Neural cell (in vitro differentiated cells): ENCODE data around the gene RGS13. TPM values are rescaled to one million over a fixed set of nuclear protein-coding genes. Genes with fewer than 3 reads are reported as not detected.

ENCODE experiments used
- H2AFZ ChIP-seq: fragments of 200-600, 300-800 bp; sonication (generic), shearing (Covaris generic); 2 replicates; pipeline ENCODE4 v1.6.0; 2014; ENCODE audit warnings: low read depth, mild to moderate bottlenecking, antibody characterized with exemption, low read length, moderate library complexity
- H3F3A ChIP-seq: fragments of 200-600 bp; shearing (Covaris generic); 2 replicates; pipeline ENCODE4 v1.6.1; 2016; ENCODE audit warnings: mild to moderate bottlenecking, moderate library complexity, mixed read lengths, antibody characterized with exemption, low read length; ENCODE audit not compliant: insufficient read depth, poor library complexity, severe bottlenecking
- H3K27ac ChIP-seq: fragments of 200-600, 300-800 bp; sonication (generic), shearing (Covaris generic); 2 replicates; pipeline ENCODE4 v1.5.1; 2014; ENCODE audit warnings: mild to moderate bottlenecking, low read length, moderate library complexity
- H3K27me3 ChIP-seq: fragments of 300-800, 200-600 bp; sonication (generic), shearing (Covaris generic); 2 replicates; pipeline ENCODE4 v1.6.0; 2014; ENCODE audit warnings: mild to moderate bottlenecking, low read depth, low read length, moderate library complexity; ENCODE audit not compliant: insufficient read depth
- H3K36me3 ChIP-seq: fragments of 300-800, 200-600 bp; sonication (generic), shearing (Covaris generic); 2 replicates; pipeline ENCODE4 v1.5.1; 2014; ENCODE audit warnings: mild to moderate bottlenecking, antibody characterized with exemption, low read length, moderate library complexity; ENCODE audit not compliant: insufficient read depth
- H3K4me2 ChIP-seq: fragments of 300-800, 200-600 bp; sonication (generic), shearing (Covaris generic); 2 replicates; pipeline ENCODE4 v1.6.0; 2014; ENCODE audit warnings: mild to moderate bottlenecking, low read length
- H3K4me3 ChIP-seq: fragments of 300-800, 200-600 bp; sonication (generic), shearing (Covaris generic); 2 replicates; pipeline ENCODE4 v1.5.1; 2014; ENCODE audit warnings: mild to moderate bottlenecking, low read length, moderate library complexity
- H3K79me2 ChIP-seq: fragments of 200-600 bp; shearing (Covaris generic); replicated peaks from 2 replicates; pipeline ENCODE4 v1.6.0; 2014; ENCODE audit warnings: mild to moderate bottlenecking, low read length, moderate library complexity; ENCODE audit not compliant: insufficient read depth
- H3K9ac ChIP-seq: fragments of 300-800, 200-600 bp; sonication (generic), shearing (Covaris generic); 2 replicates; pipeline ENCODE4 v1.6.1; 2016; ENCODE audit warnings: mild to moderate bottlenecking, low read length, mixed read lengths
- H3K9me2 ChIP-seq: fragments of 200-600 bp; shearing (Covaris generic); 2 replicates; pipeline ENCODE4 v1.6.1; 2016; ENCODE audit warnings: mild to moderate bottlenecking, low read length, mixed read lengths; ENCODE audit not compliant: insufficient read depth
- H3K9me3 ChIP-seq: fragments of 200-600, 300-800 bp; sonication (generic), shearing (Covaris generic); 2 replicates; pipeline ENCODE4 v1.6.1; 2016; ENCODE audit warnings: mild to moderate bottlenecking, mixed run types, low read length, moderate library complexity, mixed read lengths
- H4K20me1 ChIP-seq: fragments of 200-600 bp; shearing (Covaris generic); 2 replicates; pipeline ENCODE4 v1.6.1; 2016; ENCODE audit warnings: mild to moderate bottlenecking, mixed run types; ENCODE audit not compliant: insufficient read depth
- EP300 ChIP-seq: fragments of 450-650 bp; conservative IDR thresholded peaks from 2 replicates; pipeline ENCODE4 v1.6.1; 2014; ENCODE audit warnings: antibody characterized with exemption, mild to moderate bottlenecking, moderate library complexity; ENCODE audit not compliant: poor library complexity, severe bottlenecking
- EZH2 ChIP-seq: fragments of 200-600, 300-800 bp; shearing (Covaris generic), sonication (generic); IDR thresholded peaks from 2 replicates; pipeline ENCODE4 v1.6.1; 2014; ENCODE audit warnings: antibody characterized with exemption, low read length, borderline replicate concordance, mild to moderate bottlenecking; ENCODE audit not compliant: insufficient read depth, poor library complexity, severe bottlenecking
- MXI1 ChIP-seq: fragments of 450-650 bp; conservative IDR thresholded peaks from 2 replicates; pipeline ENCODE4 v1.6.1; 2014; ENCODE audit warnings: antibody characterized with exemption, mild to moderate bottlenecking; ENCODE audit not compliant: poor library complexity, severe bottlenecking
- POLR2AphosphoS5 ChIP-seq: IDR thresholded peaks from 2 replicates; pipeline ENCODE4 v1.6.1; 2012
- RAD21 ChIP-seq: fragments of 450-650 bp; conservative IDR thresholded peaks from 2 replicates; pipeline ENCODE4 v1.6.1; 2014; ENCODE audit warnings: antibody characterized with exemption, mild to moderate bottlenecking, moderate library complexity
- REST ChIP-seq: IDR thresholded peaks from 2 replicates; pipeline ENCODE4 v1.6.1; 2012; ENCODE audit warnings: borderline replicate concordance
- SMC3 ChIP-seq: fragments of 450-650 bp; conservative IDR thresholded peaks from 2 replicates; pipeline ENCODE4 v1.6.1; 2014; ENCODE audit warnings: antibody characterized with exemption, mild to moderate bottlenecking, moderate library complexity; ENCODE audit not compliant: poor library complexity
- polyA plus RNA-seq: library from polyadenylated mRNA; depleted of rRNA; stranded (reverse); fragments of >200 nt; gene quantifications from 2 replicates; pipeline ENCODE4 v1.2.3, GENCODE V29; 2014
- TF ChIP-seq, protein P1 (sequence below): fragments of 450-650 bp; IDR thresholded peaks from 2 replicates; pipeline ENCODE4 v1.5.1; 2014; ENCODE audit warnings: antibody characterized with exemption, mild to moderate bottlenecking, moderate library complexity; ENCODE audit not compliant: poor library complexity, severe bottlenecking

Gene RGS13
- polyA plus RNA-seq, 1 donor from 2014 or later = not detected

- no peak for TF ChIP-seq MXI1
- TF ChIP-seq POLR2AphosphoS5 = no peak
- no peak for TF ChIP-seq RAD21
- TF ChIP-seq, protein P1, sequence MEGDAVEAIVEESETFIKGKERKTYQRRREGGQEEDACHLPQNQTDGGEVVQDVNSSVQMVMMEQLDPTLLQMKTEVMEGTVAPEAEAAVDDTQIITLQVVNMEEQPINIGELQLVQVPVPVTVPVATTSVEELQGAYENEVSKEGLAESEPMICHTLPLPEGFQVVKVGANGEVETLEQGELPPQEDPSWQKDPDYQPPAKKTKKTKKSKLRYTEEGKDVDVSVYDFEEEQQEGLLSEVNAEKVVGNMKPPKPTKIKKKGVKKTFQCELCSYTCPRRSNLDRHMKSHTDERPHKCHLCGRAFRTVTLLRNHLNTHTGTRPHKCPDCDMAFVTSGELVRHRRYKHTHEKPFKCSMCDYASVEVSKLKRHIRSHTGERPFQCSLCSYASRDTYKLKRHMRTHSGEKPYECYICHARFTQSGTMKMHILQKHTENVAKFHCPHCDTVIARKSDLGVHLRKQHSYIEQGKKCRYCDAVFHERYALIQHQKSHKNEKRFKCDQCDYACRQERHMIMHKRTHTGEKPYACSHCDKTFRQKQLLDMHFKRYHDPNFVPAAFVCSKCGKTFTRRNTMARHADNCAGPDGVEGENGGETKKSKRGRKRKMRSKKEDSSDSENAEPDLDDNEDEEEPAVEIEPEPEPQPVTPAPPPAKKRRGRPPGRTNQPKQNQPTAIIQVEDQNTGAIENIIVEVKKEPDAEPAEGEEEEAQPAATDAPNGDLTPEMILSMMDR = no peak
- TF ChIP-seq EZH2 = no peak
- H3K9ac ChIP-seq = no peak overlapping the region
- no peak overlapping the region for H2AFZ ChIP-seq
Measured at GRCh38 chr1:192668409-192668983, 32.5 kb downstream of the RGS13 start.

GRCh38 chr1:192669174-192669573 is 33.2 kb downstream of the RGS13 start:
- Histone ChIP-seq H3K27me3 (no peaks in the 10 kb centered on the region), H4K20me1 (no peaks in the 10 kb centered on the region), H3K36me3 (no peaks in the 10 kb centered on the region), H3K9me2 (no peaks in the 10 kb centered on the region), H3K9ac (no peak overlapping the region), H2AFZ (no peak overlapping the region), H3K79me2 (no peaks in the 10 kb centered on the region), H3F3A (no peaks in the 10 kb centered on the region), H3K4me3 (no peak overlapping the region), H3K4me2 (no peak overlapping the region), H3K9me3 (no peaks in the 10 kb centered on the region), H3K27ac (no peak overlapping the region)
- no peak for TF ChIP-seq SMC3
- TF ChIP-seq, protein P1 = no peak
- no peak for TF ChIP-seq EZH2
- no peak for TF ChIP-seq RAD21
- no peak for TF ChIP-seq MXI1
- no peak for TF ChIP-seq REST
- TF ChIP-seq EP300 = no peak

More at GRCh38 chr1:192668409-192668983, 32.5 kb downstream of the RGS13 start:
- Histone ChIP-seq H3K9me2 (no peaks in the 10 kb centered on the region), H3K79me2 (no peaks in the 10 kb centered on the region), H3F3A (no peaks in the 10 kb centered on the region), H3K27ac (no peak overlapping the region), H3K9me3 (no peaks in the 10 kb centered on the region), H3K4me2 (no peak overlapping the region), H3K4me3 (no peak overlapping the region), H4K20me1 (no peaks in the 10 kb centered on the region), H3K27me3 (no peaks in the 10 kb centered on the region), H3K36me3 (no peaks in the 10 kb centered on the region)
